Ovary (tissue), 9 donors: Measurements from ENCODE around the gene GRIN2A. TPM values are rescaled to one million over a fixed set of nuclear protein-coding genes. Genes with fewer than 3 reads are reported as not detected.

Source experiments
- DNase-seq, 5 donors: peaks; one replicate each; pipeline ENCODE4 v3.0.0-alpha.2; 2019 to 2020
- H3K27ac ChIP-seq, 2 donors: fragments of 200-600 bp; one replicate each; pipeline versions ENCODE4 v1.5.1 to v1.8.0; 2019 to 2022
- H3K27me3 ChIP-seq: fragments of 200-600 bp; one replicate; pipeline ENCODE4 v1.8.0; 2022
- H3K36me3 ChIP-seq: fragments of 200-600 bp; sonication (generic); one replicate; pipeline ENCODE4 v1.5.1; 2019
- H3K4me1 ChIP-seq: one replicate; pipeline ENCODE4 v1.8.1; 2013; ENCODE audit warnings: mild to moderate bottlenecking, moderate library complexity; ENCODE audit not compliant: insufficient read depth
- H3K4me3 ChIP-seq: fragments of 200-600 bp; sonication (generic); one replicate; pipeline ENCODE4 v1.5.1; 2017
- H3K9me3 ChIP-seq, 2 donors: fragments of 200-600 bp in 1 of 2; sonication (generic) in 1 of 2; one replicate each; pipeline versions ENCODE4 v1.5.1 to v1.8.1; 2013 to 2019; ENCODE audit warnings: mild to moderate bottlenecking in 1 of 2, moderate library complexity in 1 of 2
- CTCF ChIP-seq, 3 donors: fragments of 450-650 bp in 2 of 3; fragments of 200-600 bp in 1 of 3; IDR thresholded peaks; one replicate each; pipeline versions ENCODE4 v1.5.1 to v1.8.0; 2016 to 2022; ENCODE audit warnings: antibody characterized with exemption in 3 of 3, mild to moderate bottlenecking in 1 of 3
- EP300 ChIP-seq: sonication (generic); formaldehyde crosslinking; IDR thresholded peaks from one replicate; pipeline ENCODE4 v1.6.1; 2017; ENCODE audit warnings: antibody characterized with exemption
- POLR2A ChIP-seq: fragments of 450-650 bp; IDR thresholded peaks from one replicate; pipeline ENCODE4 v1.6.1; 2017; ENCODE audit warnings: antibody characterized with exemption, mild to moderate bottlenecking, moderate library complexity
- WGBS, 3 donors: extraction: QIAGEN DNeasy Blood & Tissue Kit in 1 of 3; methylation state at CpG; one replicate each; pipeline versions ENCODE4 v1.1.5 to v1.1.7; 2013 to 2017; 5-methylcytosine and 5-hydroxymethylcytosine counted together
- intact Hi-C, 4 donors: fragments of 100-400 bp; cut with DNase I; formaldehyde crosslinking; loops; one replicate each; pipeline versions ENCODE4 v1.11.0 to v1.15.1; 2022 to 2023
- polyA plus RNA-seq, 2 donors: library from polyadenylated mRNA; stranded (reverse); fragments of 200-250 nt in 1 of 2; fragments of 350-450 nt in 1 of 2; fragmentation: Illumina TruSeq in 1 of 2; extraction: RNeasy Lipid Tissue Mini Kit (QIAGEN cat#74804) in 1 of 2; gene quantifications; one replicate each; pipeline ENCODE4 v1.2.3, GENCODE V29; 2013 to 2014
- total RNA-seq, 7 donors: library from RNA; depleted of rRNA in 2 of 7; stranded (reverse); fragments of >200 nt in 2 of 7; fragmentation: NEBNext Ultra II Directional in 3 of 7; extraction: Animal tissue kit (Norgen Biotek cat#: 25700) in 3 of 7; gene quantifications; one replicate each; pipeline versions ENCODE4 v1.1.0 to v1.2.4, GENCODE V29; 2016 to 2023
- donor health status: DM: no; HTN: no; CAD: no; lungs with moderate emphysema.
- donor health status: DM: no; HTN: no; CAD: no.
- donor health status: Bipolar disorder and iron deficiency.
- donor health status: DM: yes; HTN: yes; CAD: no.
- donor health status: DM: no; HTN: no; CAD: no.
- donor health status: DM: yes; HTN: yes; CAD: no.

Gene GRIN2A
- total and polyA plus RNA-seq, 9 donors, result 0.08 to 5.4 (median 0.57) TPM; not detected in 1

- no peak overlapping the region for H3K27ac ChIP-seq
- TF ChIP-seq CTCF (IDR thresholded peaks at IDR 0.05) (no peak), POLR2A (no peak), EP300 (no peak)
Measured at GRCh38 chr16:9970796-9971195, 211.4 kb downstream of the GRIN2A start.

GRCh38 chr16:9970244-9970643, 212.0 kb downstream of the GRIN2A start:
- intact Hi-C loops, result no loop called here
- 40 to 52% (median 46%) methylated on average over 2 of the region's 2 CpGs for WGBS, 3 donors
- no peak for TF ChIP-seq EP300
- TF ChIP-seq CTCF (IDR thresholded peaks at IDR 0.05), result no peak
- no peak for TF ChIP-seq POLR2A

More at GRCh38 chr16:9970796-9971195, 211.4 kb downstream of the GRIN2A start:
- H3K27me3 ChIP-seq, result no peaks in the 10 kb centered on the region
- no peak for DNase-seq
- H3K4me3 ChIP-seq, result no peak overlapping the region
- H3K36me3 ChIP-seq, result no peaks in the 10 kb centered on the region
- H3K4me1 ChIP-seq, result no peaks in the 10 kb centered on the region
- WGBS, 3 donors, result 84 to 95% (median 94%) methylated on average over 1 of the region's 1 CpG
- H3K9me3 ChIP-seq, result no peaks in the 10 kb centered on the region
- intact Hi-C loops, result no loop called here

GRCh38 chr16:9969580-9969979, 212.6 kb downstream of the GRIN2A start:
- Histone ChIP-seq H3K4me1 (no peaks in the 10 kb centered on the region), H3K27ac (no peak overlapping the region), H3K36me3 (no peaks in the 10 kb centered on the region), H3K4me3 (no peak overlapping the region), H3K27me3 (no peaks in the 10 kb centered on the region), H3K9me3 (no peaks in the 10 kb centered on the region)
- intact Hi-C loops, result no loop called here
- WGBS, 3 donors, result 90 to 97% (median 95%) methylated on average over 4 of the region's 4 CpGs
- no peak for TF ChIP-seq POLR2A
- TF ChIP-seq EP300, result no peak
- no peak for DNase-seq

More at GRCh38 chr16:9970244-9970643, 212.0 kb downstream of the GRIN2A start:
- Histone ChIP-seq H3K36me3 (no peaks in the 10 kb centered on the region), H3K27me3 (no peaks in the 10 kb centered on the region), H3K27ac (no peak overlapping the region), H3K4me3 (no peak overlapping the region), H3K9me3 (no peaks in the 10 kb centered on the region), H3K4me1 (no peaks in the 10 kb centered on the region)
- no peak for DNase-seq

GRCh38 chr16:9966569-9967157, 215.6 kb downstream of the GRIN2A start:
- intact Hi-C loops, result no loop called here
- Histone ChIP-seq H3K4me1 (no peaks in the 10 kb centered on the region), H3K4me3 (no peak overlapping the region), H3K27me3 (no peaks in the 10 kb centered on the region), H3K27ac (no peak overlapping the region), H3K36me3 (no peaks in the 10 kb centered on the region), H3K9me3 (no peaks in the 10 kb centered on the region)
- 82 to 86% (median 86%) methylated on average over 9 of the region's 9 CpGs for WGBS, 3 donors
- TF ChIP-seq POLR2A (no peak), EP300 (no peak), CTCF (IDR thresholded peaks at IDR 0.05) (no peak)
- DNase-seq, result no peak

- no peak overlapping the region for H3K27ac ChIP-seq
- no peaks in the 10 kb centered on the region for H3K36me3 ChIP-seq
- no peaks in the 10 kb centered on the region for H3K27me3 ChIP-seq
- no peak for DNase-seq
- H3K4me1 ChIP-seq, result no peaks in the 10 kb centered on the region
- 48 to 66% (median 53%) methylated on average over 3 of the region's 3 CpGs for WGBS, 3 donors
- H3K9me3 ChIP-seq, result no peaks in the 10 kb centered on the region
- intact Hi-C loops, result no loop called here
- TF ChIP-seq EP300 (no peak), POLR2A (no peak), CTCF (IDR thresholded peaks at IDR 0.05) (no peak)
- H3K4me3 ChIP-seq, result no peak overlapping the region
Measured at GRCh38 chr16:9965079-9965478, 217.1 kb downstream of the GRIN2A start.
